ENCODE results near the gene C1orf52. TPM values are rescaled to one million over a fixed set of nuclear protein-coding genes. Genes with fewer than 3 reads are reported as not detected.

The C1orf52 gene
- polyA plus RNA-seq, 3 donors from 2014 or later, result 13.9 to 29.2 (median 19.9) TPM

- H3K4me1 Mint-ChIP-seq, result no peaks in the 10 kb centered on the region
- H3K36me3 Mint-ChIP-seq, result no peaks in the 10 kb centered on the region
- peaks cover 0 to 2% (median 0%) of the 10 kb centered on the region in 6 donors for H3K9me3 Mint-ChIP-seq
- DNase-seq, result no peak
- no peak overlapping the region for H3K27ac Mint-ChIP-seq
- H3K27me3 Mint-ChIP-seq (ENCODE audit: low read depth in 3 of 3), result peaks cover 6 to 9% (median 7%) of the 10 kb centered on the region in 3 donors
- no peak overlapping the region for H3K4me3 Mint-ChIP-seq
These were observed 30.4 kb upstream of the C1orf52 start for GRCh38 chr1:85289848-85290335.

- Mint-ChIP-seq H3K4me3 (no peak overlapping the region), H3K27ac (no peak overlapping the region)
These were observed 29.9 kb upstream of the C1orf52 start for GRCh38 chr1:85289207-85289847.

GRCh38 chr1:85284202-85284601 lies 24.7 kb upstream of the C1orf52 start:
- Mint-ChIP-seq H3K4me3 (no peak overlapping the region), H3K4me1 (no peaks in the 10 kb centered on the region), H3K36me3 (no peaks in the 10 kb centered on the region), H3K27ac (no peak overlapping the region), H3K9me3 (peaks cover 0 to 2% (median 0%) of the 10 kb centered on the region in 6 donors), H3K27me3 (ENCODE audit: low read depth in 3 of 3) (peaks cover 3 to 7% (median 4%) of the 10 kb centered on the region in 3 donors)
- no peak for DNase-seq

More at GRCh38 chr1:85289207-85289847, 29.9 kb upstream of the C1orf52 start:
- no peak for DNase-seq
- H3K27me3 Mint-ChIP-seq (ENCODE audit: low read depth in 3 of 3), result peaks cover 6 to 9% (median 7%) of the 10 kb centered on the region in 3 donors
- no peaks in the 10 kb centered on the region for H3K4me1 Mint-ChIP-seq
- H3K9me3 Mint-ChIP-seq, result peaks cover 0 to 2% (median 0%) of the 10 kb centered on the region in 6 donors
- no peaks in the 10 kb centered on the region for H3K36me3 Mint-ChIP-seq

- Mint-ChIP-seq H3K4me1 (no peaks in the 10 kb centered on the region), H3K4me3 (no peak overlapping the region), H3K27ac (no peak overlapping the region), H3K27me3 (ENCODE audit: low read depth in 3 of 3) (peaks cover 4 to 7% (median 5%) of the 10 kb centered on the region in 3 donors), H3K36me3 (no peaks in the 10 kb centered on the region), H3K9me3 (peaks cover 0 to 2% (median 0%) of the 10 kb centered on the region in 6 donors)
- DNase-seq, result no peak
These were observed 24.2 kb upstream of the C1orf52 start for GRCh38 chr1:85283475-85284199.

- H3K4me1 Mint-ChIP-seq, result peaks cover 0 to 2% of the 10 kb centered on the region in 2 donors
- no peak for DNase-seq
- peak overlapping the region in 1 of 6 donors; percentile 22 for H3K27ac Mint-ChIP-seq
- H3K36me3 Mint-ChIP-seq, result no peaks in the 10 kb centered on the region
- no peak overlapping the region for H3K4me3 Mint-ChIP-seq
- peaks cover 0 to 2% (median 0%) of the 10 kb centered on the region in 6 donors for H3K9me3 Mint-ChIP-seq
- peaks cover 3 to 7% (median 5%) of the 10 kb centered on the region in 3 donors for H3K27me3 Mint-ChIP-seq (ENCODE audit: low read depth in 3 of 3)
These were observed 23.0 kb upstream of the C1orf52 start for GRCh38 chr1:85282424-85282823.

GRCh38 chr1:85280636-85281035 lies 21.2 kb upstream of the C1orf52 start:
- Mint-ChIP-seq H3K36me3 (no peaks in the 10 kb centered on the region), H3K9me3 (no peaks in the 10 kb centered on the region), H3K27ac (no peak overlapping the region), H3K27me3 (ENCODE audit: low read depth in 3 of 3) (peaks cover 1 to 7% (median 6%) of the 10 kb centered on the region in 3 donors), H3K4me1 (peaks cover 9 to 12% of the 10 kb centered on the region in 2 donors), H3K4me3 (no peak overlapping the region)
- DNase-seq, result no peak

- H3K27me3 Mint-ChIP-seq (ENCODE audit: low read depth in 3 of 3), result peaks cover 1 to 7% (median 6%) of the 10 kb centered on the region in 3 donors
- H3K4me3 Mint-ChIP-seq, result no peak overlapping the region
- no peak for DNase-seq
- H3K4me1 Mint-ChIP-seq, result peaks cover 20 to 23% of the 10 kb centered on the region in 2 donors
- H3K9me3 Mint-ChIP-seq, result no peaks in the 10 kb centered on the region
- H3K27ac Mint-ChIP-seq, result peak overlapping the region in 2 of 6 donors; percentile 3 to 12
- no peaks in the 10 kb centered on the region for H3K36me3 Mint-ChIP-seq
These were observed 20.1 kb upstream of the C1orf52 start for GRCh38 chr1:85279458-85280080.

- H3K27ac Mint-ChIP-seq, result peak overlapping the region in 4 of 6 donors; percentile 2 to 36 (median 15)
These were observed 19.4 kb upstream of the C1orf52 start for GRCh38 chr1:85278853-85279314.

GRCh38 chr1:85277802-85278201 lies 18.3 kb upstream of the C1orf52 start:
- peaks cover 38 to 41% of the 10 kb centered on the region in 2 donors for H3K4me1 Mint-ChIP-seq
- no peak for DNase-seq
- H3K27me3 Mint-ChIP-seq (ENCODE audit: low read depth in 3 of 3), result peaks cover 1 to 7% (median 6%) of the 10 kb centered on the region in 3 donors
- no peaks in the 10 kb centered on the region for H3K9me3 Mint-ChIP-seq
- H3K27ac Mint-ChIP-seq, result peak overlapping the region in 3 of 6 donors; percentile 49 to 95 (median 87)
- H3K4me3 Mint-ChIP-seq, result no peak overlapping the region
- H3K36me3 Mint-ChIP-seq, result no peaks in the 10 kb centered on the region

More at GRCh38 chr1:85278853-85279314, 19.4 kb upstream of the C1orf52 start:
- H3K27me3 Mint-ChIP-seq (ENCODE audit: low read depth in 3 of 3), result peaks cover 1 to 7% (median 6%) of the 10 kb centered on the region in 3 donors
- H3K36me3 Mint-ChIP-seq, result no peaks in the 10 kb centered on the region
- DNase-seq, result no peak
- H3K4me1 Mint-ChIP-seq, result peaks cover 27 to 30% of the 10 kb centered on the region in 2 donors
- H3K4me3 Mint-ChIP-seq, result no peak overlapping the region
- no peaks in the 10 kb centered on the region for H3K9me3 Mint-ChIP-seq

- no peak for DNase-seq
- Mint-ChIP-seq H3K36me3 (no peaks in the 10 kb centered on the region), H3K27ac (peak overlapping the region; percentile 87 to 97 (median 96)), H3K27me3 (ENCODE audit: low read depth in 3 of 3) (peaks cover 1 to 6% (median 4%) of the 10 kb centered on the region in 3 donors), H3K4me1 (peaks cover 41 to 44% of the 10 kb centered on the region in 2 donors), H3K4me3 (peak overlapping the region; percentile 86 to 91 (median 91)), H3K9me3 (no peaks in the 10 kb centered on the region)
These were observed 17.6 kb upstream of the C1orf52 start for GRCh38 chr1:85276978-85277639.

GRCh38 chr1:85276215-85276977 lies 16.9 kb upstream of the C1orf52 start, which contains the start of gene BCL10:
Gene BCL10, minus strand, starts transcription at chr1:85276632. Its CDS starts 280 bp downstream, at chr1:85276352.
- peak; percentile 97 to 98 (median 97) for DNase-seq
- Mint-ChIP-seq H3K4me1 (peaks cover 48 to 50% of the 10 kb centered on the region in 2 donors), H3K9me3 (no peaks in the 10 kb centered on the region), H3K27me3 (ENCODE audit: low read depth in 3 of 3) (peaks cover 1 to 5% (median 3%) of the 10 kb centered on the region in 3 donors), H3K4me3 (peak within 1 kb of the TSS; percentile 86 to 91 (median 91)), H3K27ac (peak within 1 kb of the TSS; percentile 87 to 97 (median 96)), H3K36me3 (no peaks in the 10 kb centered on the region)

- peaks cover 0 to 5% (median 0%) of the 10 kb centered on the region in 3 donors for H3K36me3 Mint-ChIP-seq
- H3K27ac Mint-ChIP-seq, result peak overlapping the region; percentile 87 to 97 (median 96)
- peak overlapping the region; percentile 86 to 91 (median 91) for H3K4me3 Mint-ChIP-seq
- DNase-seq, result peak in 2 of 3 donors; percentile 15 to 22
- H3K4me1 Mint-ChIP-seq, result peaks cover 55% of the 10 kb centered on the region in 2 donors
- peaks cover 0 to 4% (median 1%) of the 10 kb centered on the region in 3 donors for H3K27me3 Mint-ChIP-seq (ENCODE audit: low read depth in 3 of 3)
- no peaks in the 10 kb centered on the region for H3K9me3 Mint-ChIP-seq
These were observed 16.3 kb upstream of the C1orf52 start for GRCh38 chr1:85275701-85276214.
